GM18907 (cell line): ENCODE data around the gene RPLP2.

ENCODE experiments used
- ATAC-seq: cut with Tn5 transposase; IDR thresholded peaks from one replicate; pipeline ENCODE4 v1.9.1; 2021; ENCODE audit warnings: mild to moderate bottlenecking, moderate library complexity; ENCODE audit not compliant: unreplicated experiment

RPLP2 gene

GRCh38 chr11:862081-862661, 52.4 kb downstream of the RPLP2 start:
- ATAC-seq, result no peak
